ENCODE measurements around the gene LPCAT3.

Gene LPCAT3

GRCh38 chr12:6950811-6951540, 67.3 kb downstream of the LPCAT3 start, which contains the start of gene PTPN6:
Gene PTPN6 (plus strand): TSS chr12:6951356. CDS start chr12:6951513, 157 bp downstream.
- peak; percentile 68 for DNase-seq

DNA sequence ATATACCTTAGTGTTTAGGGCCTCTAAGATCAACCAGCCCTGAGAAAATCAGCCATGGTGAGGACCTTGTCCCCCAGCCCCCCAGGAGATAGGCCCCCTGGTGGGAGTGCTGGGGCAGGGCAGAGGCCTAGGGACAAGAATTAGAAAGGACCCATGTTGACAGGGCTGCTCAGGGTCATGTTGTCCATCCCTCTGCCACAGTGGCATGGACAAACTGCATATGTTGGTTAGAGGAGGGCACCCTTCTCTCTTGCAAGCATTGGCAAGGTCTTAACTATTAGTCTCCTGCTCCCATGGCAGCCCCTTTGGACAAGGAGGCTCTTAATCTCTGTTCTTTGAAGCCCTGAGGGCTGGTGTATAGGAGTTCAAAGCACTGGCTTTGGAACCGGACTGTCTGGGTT, 67.9 kb downstream of the LPCAT3 start:
- peak; percentile 61 for DNase-seq

DNA sequence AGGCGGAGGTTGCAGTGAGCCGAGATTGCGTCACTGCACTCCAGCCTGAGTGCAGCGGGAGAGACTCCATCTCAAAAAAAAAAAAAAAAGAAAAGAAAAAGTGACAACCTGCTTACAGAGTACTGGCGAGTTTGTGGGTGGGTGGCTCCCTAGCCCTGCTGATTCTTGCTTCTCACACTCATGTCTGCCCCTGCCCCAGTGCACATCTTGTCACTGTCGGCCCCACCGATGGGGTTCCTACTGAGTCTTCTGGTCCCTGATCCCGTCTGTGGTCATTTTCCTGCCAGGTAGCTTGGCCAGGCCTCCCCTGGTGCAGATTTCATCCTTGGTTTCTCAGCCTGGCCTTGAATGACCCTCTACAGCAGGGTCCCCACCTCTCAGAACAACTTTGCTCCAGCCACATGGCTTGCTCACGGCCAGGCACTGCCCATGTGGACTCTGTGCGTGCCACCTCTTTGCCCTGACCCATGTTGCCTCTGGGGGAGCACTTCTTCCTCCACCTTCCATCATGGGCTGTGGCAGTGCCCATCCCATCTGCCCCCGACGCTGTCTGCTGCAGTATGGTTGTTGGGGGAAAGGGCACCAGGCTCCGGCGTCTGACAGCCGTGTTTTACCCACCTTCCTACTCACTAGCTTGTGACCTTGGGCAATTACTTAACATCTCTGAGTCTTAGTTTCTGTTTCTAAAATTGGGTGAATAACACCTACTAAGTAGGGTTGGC, 69.2 kb downstream of the LPCAT3 start:
- peak; percentile 62 for DNase-seq

DNA sequence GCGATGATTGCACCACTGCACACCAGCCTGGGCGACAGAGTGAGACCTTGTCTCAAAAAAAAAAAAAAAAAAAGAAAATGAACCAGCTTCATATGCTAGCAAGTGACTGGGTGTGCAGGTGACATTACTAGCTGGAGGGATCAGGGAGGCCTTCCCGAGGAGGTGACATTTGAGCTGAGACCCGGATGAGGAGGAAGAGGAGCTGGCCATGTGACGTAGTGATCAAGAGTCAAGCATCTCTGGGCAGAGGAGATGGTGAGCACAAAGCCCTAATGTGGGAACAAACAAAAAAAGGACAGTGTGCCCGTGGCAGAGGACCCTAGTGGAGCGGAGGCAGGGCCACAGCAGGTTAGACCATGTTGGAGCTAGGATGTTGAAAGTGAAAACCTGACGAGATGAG, 70.7 kb downstream of the LPCAT3 start:
- no peak for DNase-seq

DNA sequence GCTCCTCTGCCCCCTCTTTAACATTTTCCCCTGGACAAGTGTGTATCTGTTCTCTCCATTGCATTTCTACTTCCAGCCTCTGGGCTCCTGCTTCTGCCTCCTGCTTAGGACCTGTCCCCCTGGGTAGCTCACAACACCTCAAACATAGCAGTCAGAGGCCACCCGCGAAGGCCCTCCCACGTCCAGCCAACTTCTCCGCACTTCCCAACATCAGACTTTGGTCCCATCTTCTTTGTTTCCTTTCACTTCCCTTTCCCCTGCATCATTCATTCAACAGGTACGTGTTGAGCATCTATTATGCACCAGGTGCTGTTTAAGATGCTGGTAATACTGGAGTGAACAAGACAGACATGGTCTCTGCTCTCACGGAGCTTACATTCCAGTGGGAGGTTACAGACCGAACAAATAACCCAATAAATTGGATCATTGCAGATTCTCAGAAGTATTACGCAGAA, 71.3 kb downstream of the LPCAT3 start:
- no peak for DNase-seq

GRCh38 chr12:6946033-6946919, 72.0 kb downstream of the LPCAT3 start:
- peak; percentile 78 for DNase-seq

GRCh38 chr12:6945613-6946012, 72.7 kb downstream of the LPCAT3 start:
- no peak for DNase-seq

GRCh38 chr12:6944381-6945186, 73.7 kb downstream of the LPCAT3 start:
- DNase-seq, result peak; percentile 90

DNA sequence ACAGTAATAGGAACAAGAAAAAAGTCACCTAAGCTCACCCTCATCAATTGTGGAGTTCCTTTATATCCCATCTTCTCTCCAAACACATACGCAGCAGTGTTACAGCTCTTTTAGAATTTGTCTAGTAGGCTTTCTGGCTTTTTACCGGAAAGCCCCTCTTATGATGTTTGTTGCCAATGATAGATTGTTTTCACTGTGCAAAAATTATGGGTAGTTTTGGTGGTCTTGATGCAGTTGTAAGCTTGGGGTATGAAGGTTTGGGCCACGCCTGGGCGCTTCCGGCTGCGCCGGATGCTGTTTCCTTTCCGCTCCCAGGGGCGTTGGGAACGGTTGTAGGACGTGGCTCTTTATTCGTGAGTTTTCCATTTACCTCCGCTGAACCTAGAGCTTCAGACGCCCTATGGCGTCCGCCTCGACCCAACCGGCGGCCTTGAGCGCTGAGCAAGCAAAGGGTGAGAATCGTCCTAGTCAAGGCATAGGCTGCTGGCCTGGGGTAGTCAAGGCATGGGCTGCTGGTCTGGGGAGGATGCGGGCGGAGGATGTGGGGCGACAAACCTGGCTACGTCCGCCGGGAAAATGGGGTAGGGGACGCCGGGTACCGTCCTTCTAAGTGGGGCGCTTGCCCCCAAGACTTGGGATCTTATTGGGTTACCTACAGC, 74.4 kb downstream of the LPCAT3 start, which contains the start of the genes C12orf57 and RNU7-1:
Gene C12orf57 (plus strand): TSS at position 301 of the 659 bp plus-strand sequence. CDS start 100 bp downstream, at position 401.
Gene RNU7-1 (plus strand): TSS at position 95 of the 659 bp plus-strand sequence.
- peak; percentile 89 for DNase-seq

GRCh38 chr12:6943389-6943721, 74.9 kb downstream of the LPCAT3 start:
- DNase-seq, result peak; percentile 92

- no peak for DNase-seq
These were observed 76.0 kb downstream of the LPCAT3 start for GRCh38 chr12:6942331-6942665.

- DNase-seq, result no peak
These were observed 76.5 kb downstream of the LPCAT3 start for GRCh38 chr12:6941782-6942181.

- no peak for DNase-seq
These were observed 77.0 kb downstream of the LPCAT3 start for GRCh38 chr12:6941267-6941666.

GRCh38 chr12:6939191-6939540, 79.1 kb downstream of the LPCAT3 start:
- DNase-seq, result no peak

DNA sequence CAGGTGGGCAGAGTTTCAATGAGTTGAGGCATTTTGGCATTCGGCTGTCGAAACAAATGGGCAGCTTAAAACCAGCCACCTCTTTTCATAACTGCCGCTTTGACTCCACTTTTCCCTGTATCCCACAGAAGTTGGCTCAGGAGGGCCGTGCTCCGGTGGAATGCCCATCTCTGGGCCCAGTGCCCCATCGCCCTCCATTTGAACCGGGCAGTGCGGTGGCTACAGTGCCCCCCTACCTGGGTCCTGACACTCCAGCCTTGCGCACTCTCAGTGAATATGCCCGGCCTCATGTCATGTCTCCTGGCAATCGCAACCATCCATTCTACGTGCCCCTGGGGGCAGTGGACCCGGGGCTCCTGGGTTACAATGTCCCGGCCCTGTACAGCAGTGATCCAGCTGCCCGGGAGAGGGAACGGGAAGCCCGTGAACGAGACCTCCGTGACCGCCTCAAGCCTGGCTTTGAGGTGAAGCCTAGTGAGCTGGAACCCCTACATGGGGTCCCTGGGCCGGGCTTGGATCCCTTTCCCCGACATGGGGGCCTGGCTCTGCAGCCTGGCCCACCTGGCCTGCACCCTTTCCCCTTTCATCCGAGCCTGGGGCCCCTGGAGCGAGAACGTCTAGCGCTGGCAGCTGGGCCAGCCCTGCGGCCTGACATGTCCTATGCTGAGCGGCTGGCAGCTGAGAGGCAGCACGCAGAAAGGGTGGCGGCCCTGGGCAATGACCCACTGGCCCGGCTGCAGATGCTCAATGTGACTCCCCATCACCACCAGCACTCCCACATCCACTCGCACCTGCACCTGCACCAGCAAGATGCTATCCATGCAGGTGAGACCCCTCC, 79.7 kb downstream of the LPCAT3 start:
- no peak for DNase-seq

- peak; percentile 95 for DNase-seq
These were observed 80.6 kb downstream of the LPCAT3 start for GRCh38 chr12:6937481-6938352.

DNA sequence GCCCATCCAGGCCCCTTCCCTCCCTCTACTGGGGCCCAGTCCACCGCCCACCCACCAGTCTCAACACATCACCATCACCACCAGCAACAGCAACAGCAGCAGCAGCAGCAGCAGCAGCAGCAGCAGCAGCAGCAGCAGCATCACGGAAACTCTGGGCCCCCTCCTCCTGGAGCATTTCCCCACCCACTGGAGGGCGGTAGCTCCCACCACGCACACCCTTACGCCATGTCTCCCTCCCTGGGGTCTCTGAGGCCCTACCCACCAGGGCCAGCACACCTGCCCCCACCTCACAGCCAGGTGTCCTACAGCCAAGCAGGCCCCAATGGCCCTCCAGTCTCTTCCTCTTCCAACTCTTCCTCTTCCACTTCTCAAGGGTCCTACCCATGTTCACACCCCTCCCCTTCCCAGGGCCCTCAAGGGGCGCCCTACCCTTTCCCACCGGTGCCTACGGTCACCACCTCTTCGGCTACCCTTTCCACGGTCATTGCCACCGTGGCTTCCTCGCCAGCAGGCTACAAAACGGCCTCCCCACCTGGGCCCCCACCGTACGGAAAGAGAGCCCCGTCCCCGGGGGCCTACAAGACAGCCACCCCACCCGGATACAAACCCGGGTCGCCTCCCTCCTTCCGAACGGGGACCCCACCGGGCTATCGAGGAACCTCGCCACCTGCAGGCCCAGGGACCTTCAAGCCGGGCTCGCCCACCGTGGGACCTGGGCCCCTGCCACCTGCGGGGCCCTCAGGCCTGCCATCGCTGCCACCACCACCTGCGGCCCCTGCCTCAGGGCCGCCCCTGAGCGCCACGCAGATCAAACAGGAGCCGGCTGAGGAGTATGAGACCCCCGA, 81.4 kb downstream of the LPCAT3 start:
- peak; percentile 53 for DNase-seq

- no peak for DNase-seq
These were observed 82.1 kb downstream of the LPCAT3 start for GRCh38 chr12:6936194-6936635.
